Measurements from ENCODE around the gene TANGO6. TPM values are rescaled to one million over a fixed set of nuclear protein-coding genes. Genes with fewer than 3 reads are reported as not detected.

The TANGO6 gene
- polyA plus RNA-seq, 1 donor (not counting 4 experiments of a cell fraction or from before 2014, with no cell fraction given) = 13.1 TPM

- no peak overlapping the region for H3K4me3 ChIP-seq (ENCODE audit: control insufficient read depth in 2 of 3, extremely low read depth in 1 of 3, insufficient read depth in 2 of 3, low read depth in 1 of 3, low read length in 3 of 3)
- H3K4me2 ChIP-seq (ENCODE audit: control insufficient read depth, extremely low read depth, insufficient read depth, low read depth, low read length) = no peak overlapping the region
- H3K27ac ChIP-seq (ENCODE audit: control insufficient read depth, insufficient read depth, low read length) = no peak overlapping the region
- no peak for DNase-seq (ENCODE audit: low read depth, low spot score)
- peaks cover 54 to 68% of the 10 kb centered on the region in 2 experiments for H3K36me3 ChIP-seq (ENCODE audit: control insufficient read depth in 2 of 2, extremely low read depth in 1 of 2, insufficient read depth in 2 of 2, low read length in 2 of 2)
- no peak overlapping the region for H3K9ac ChIP-seq (ENCODE audit: control insufficient read depth, extremely low read depth, insufficient read depth, low read length)
- no peaks in the 10 kb centered on the region for H3K27me3 ChIP-seq (ENCODE audit: control insufficient read depth, extremely low read depth, insufficient read depth, low read length)
- TF ChIP-seq EZH2 (IDR thresholded peaks at IDR 0.05; ENCODE audit: low read length) = no peak
- TF ChIP-seq, protein P1, sequence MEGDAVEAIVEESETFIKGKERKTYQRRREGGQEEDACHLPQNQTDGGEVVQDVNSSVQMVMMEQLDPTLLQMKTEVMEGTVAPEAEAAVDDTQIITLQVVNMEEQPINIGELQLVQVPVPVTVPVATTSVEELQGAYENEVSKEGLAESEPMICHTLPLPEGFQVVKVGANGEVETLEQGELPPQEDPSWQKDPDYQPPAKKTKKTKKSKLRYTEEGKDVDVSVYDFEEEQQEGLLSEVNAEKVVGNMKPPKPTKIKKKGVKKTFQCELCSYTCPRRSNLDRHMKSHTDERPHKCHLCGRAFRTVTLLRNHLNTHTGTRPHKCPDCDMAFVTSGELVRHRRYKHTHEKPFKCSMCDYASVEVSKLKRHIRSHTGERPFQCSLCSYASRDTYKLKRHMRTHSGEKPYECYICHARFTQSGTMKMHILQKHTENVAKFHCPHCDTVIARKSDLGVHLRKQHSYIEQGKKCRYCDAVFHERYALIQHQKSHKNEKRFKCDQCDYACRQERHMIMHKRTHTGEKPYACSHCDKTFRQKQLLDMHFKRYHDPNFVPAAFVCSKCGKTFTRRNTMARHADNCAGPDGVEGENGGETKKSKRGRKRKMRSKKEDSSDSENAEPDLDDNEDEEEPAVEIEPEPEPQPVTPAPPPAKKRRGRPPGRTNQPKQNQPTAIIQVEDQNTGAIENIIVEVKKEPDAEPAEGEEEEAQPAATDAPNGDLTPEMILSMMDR (optimal IDR thresholded peaks at IDR 0.05 in 1 of 3, IDR thresholded peaks at IDR 0.05 in 1 of 3, conservative IDR thresholded peaks at IDR 0.05 in 1 of 3; ENCODE audit: extremely low read depth in 1 of 3, insufficient read depth in 2 of 3, low read length in 3 of 3) = no peak
- H4K20me1 ChIP-seq (ENCODE audit: control insufficient read depth, extremely low read depth, insufficient read depth, low read length) = peaks cover 9% of the 10 kb centered on the region
- no peak for FAIRE-seq
- no peaks in the 10 kb centered on the region for H3K4me1 ChIP-seq (ENCODE audit: control insufficient read depth, extremely low read depth, insufficient read depth, low read length)
- H3K79me2 ChIP-seq (ENCODE audit: control insufficient read depth, insufficient read depth, low read length) = peaks cover 7% of the 10 kb centered on the region
- no peaks in the 10 kb centered on the region for H3K9me1 ChIP-seq (ENCODE audit: control insufficient read depth, extremely low read depth, insufficient read depth, low read length)
- H2AFZ ChIP-seq (ENCODE audit: control insufficient read depth, low read length) = no peak overlapping the region
- dilution Hi-C loops (cut with MboI; ENCODE audit: extremely low pct_ligation_motif_present, low sequenced_read_pairs) = no loop called here
- no peaks in the 10 kb centered on the region for H3K9me3 ChIP-seq (ENCODE audit: control insufficient read depth, low read depth, low read length)
These were observed 28.8 kb upstream of the TANGO6 start for GRCh38 chr16:68814516-68814915.

GRCh38 chr16:68823401-68824135 lies 19.8 kb upstream of the TANGO6 start:
- no peaks in the 10 kb centered on the region for H3K27me3 ChIP-seq (ENCODE audit: control insufficient read depth, extremely low read depth, insufficient read depth, low read length)
- no peak overlapping the region for H3K4me2 ChIP-seq (ENCODE audit: control insufficient read depth, extremely low read depth, insufficient read depth, low read depth, low read length)
- peaks cover 3% of the 10 kb centered on the region for H3K79me2 ChIP-seq (ENCODE audit: control insufficient read depth, insufficient read depth, low read length)
- dilution Hi-C loops (cut with MboI; ENCODE audit: extremely low pct_ligation_motif_present, low sequenced_read_pairs) = no loop called here
- H3K36me3 ChIP-seq (ENCODE audit: control insufficient read depth in 2 of 2, extremely low read depth in 1 of 2, insufficient read depth in 2 of 2, low read length in 2 of 2) = peaks cover 53 to 74% of the 10 kb centered on the region in 2 experiments
- no peaks in the 10 kb centered on the region for H4K20me1 ChIP-seq (ENCODE audit: control insufficient read depth, extremely low read depth, insufficient read depth, low read length)
- H3K9me1 ChIP-seq (ENCODE audit: control insufficient read depth, extremely low read depth, insufficient read depth, low read length) = peaks cover 2% of the 10 kb centered on the region
- TF ChIP-seq, protein P1 (optimal IDR thresholded peaks at IDR 0.05 in 1 of 3, IDR thresholded peaks at IDR 0.05 in 1 of 3, conservative IDR thresholded peaks at IDR 0.05 in 1 of 3; ENCODE audit: extremely low read depth in 1 of 3, insufficient read depth in 2 of 3, low read length in 3 of 3) = no peak
- TF ChIP-seq EZH2 (IDR thresholded peaks at IDR 0.05; ENCODE audit: low read length) = no peak
- no peak overlapping the region for H3K9ac ChIP-seq (ENCODE audit: control insufficient read depth, extremely low read depth, insufficient read depth, low read length)
- no peaks in the 10 kb centered on the region for H3K9me3 ChIP-seq (ENCODE audit: control insufficient read depth, low read depth, low read length)
- H3K27ac ChIP-seq (ENCODE audit: control insufficient read depth, insufficient read depth, low read length) = no peak overlapping the region
- H3K4me1 ChIP-seq (ENCODE audit: control insufficient read depth, extremely low read depth, insufficient read depth, low read length) = peaks cover 9% of the 10 kb centered on the region
- H3K4me3 ChIP-seq (ENCODE audit: control insufficient read depth in 2 of 3, extremely low read depth in 1 of 3, insufficient read depth in 2 of 3, low read depth in 1 of 3, low read length in 3 of 3) = no peak overlapping the region
- no peak for DNase-seq (ENCODE audit: low read depth, low spot score)
- FAIRE-seq = no peak
- no peak overlapping the region for H2AFZ ChIP-seq (ENCODE audit: control insufficient read depth, low read length)

Measured in keratinocyte (primary cell).